Upper lobe of left lung (tissue), 6 donors: Measurements from ENCODE around the gene HPSE2. TPM values are rescaled to one million over a fixed set of nuclear protein-coding genes. Genes with fewer than 3 reads are reported as not detected.

Experiments
- ATAC-seq, 2 donors: fragments of 200-7000 bp; cut with Tn5 transposase; one replicate each; pipeline ENCODE4 v1.9.1; 2022; ENCODE audit warnings: mild to moderate bottlenecking in 2 of 2, moderate library complexity in 2 of 2; ENCODE audit not compliant: low FRiP score in 2 of 2
- DNase-seq, 2 donors: peaks; one replicate each; pipeline ENCODE4 v3.0.0-alpha.2; 2019 to 2020
- H3K27ac ChIP-seq, 4 donors: fragments of 200-600 bp; sonication (generic); one replicate each; pipeline ENCODE4 v1.5.1; 2016 to 2019
- H3K27me3 ChIP-seq, 4 donors: fragments of 200-600 bp; sonication (generic); one replicate each; pipeline ENCODE4 v1.5.1; 2017 to 2019
- H3K36me3 ChIP-seq, 4 donors: fragments of 200-600 bp; sonication (generic); one replicate each; pipeline ENCODE4 v1.5.1; 2016 to 2019
- H3K4me1 ChIP-seq, 4 donors: fragments of 200-600 bp; sonication (generic); one replicate each; pipeline ENCODE4 v1.5.1; 2018 to 2019
- H3K4me3 ChIP-seq, 4 donors: fragments of 200-600 bp; sonication (generic); one replicate each; pipeline ENCODE4 v1.5.1; 2017 to 2019; ENCODE audit warnings: mild to moderate bottlenecking in 2 of 4, moderate library complexity in 1 of 4
- H3K9me3 ChIP-seq, 4 donors: fragments of 200-600 bp; sonication (generic); one replicate each; pipeline ENCODE4 v1.5.1; 2018 to 2019
- CTCF ChIP-seq, 6 experiments: fragments of 450-650 bp in 4 of 6; fragments of 200-600 bp in 2 of 6; sonication (generic) in 2 of 6; IDR thresholded peaks; one replicate each; pipeline ENCODE4 v1.5.1; 2016 to 2019; ENCODE audit warnings: antibody characterized with exemption in 6 of 6
- EP300 ChIP-seq, 4 donors: sonication (generic); formaldehyde crosslinking; IDR thresholded peaks; one replicate each; pipeline ENCODE4 v1.5.1; 2017; ENCODE audit warnings: antibody characterized with exemption in 4 of 4, control low read depth in 2 of 4
- POLR2A ChIP-seq, 4 donors: fragments of 450-650 bp; IDR thresholded peaks; one replicate each; pipeline ENCODE4 v1.5.1; 2016 to 2017; ENCODE audit warnings: antibody characterized with exemption in 4 of 4, mild to moderate bottlenecking in 2 of 4
- POLR2AphosphoS5 ChIP-seq, 2 donors: sonication (generic); formaldehyde crosslinking; IDR thresholded peaks; one replicate each; pipeline ENCODE4 v1.5.1; 2017; ENCODE audit warnings: antibody characterized with exemption in 2 of 2
- WGBS, 2 donors: methylation state at CpG; one replicate each; pipeline ENCODE4 v1.1.5; 2017 to 2018; 5-methylcytosine and 5-hydroxymethylcytosine counted together
- total RNA-seq, 6 donors: library from RNA; depleted of rRNA in 4 of 6; stranded (reverse); fragments of >200 nt in 4 of 6; gene quantifications; one replicate each; pipeline versions ENCODE4 v1.1.0 to v1.2.1, GENCODE V29; 2016 to 2021
- donor health status: DM: no; HTN: no; CAD: no; lungs with moderate emphysema.
- donor health status: DM: no; HTN: yes; CAD: no; lungs with severe emphysema.

The HPSE2 gene
- 1 to 10 TPM in 1 of 6 donors, under 1 TPM in 4, not detected in 1; 0.15 to 1.1 (median 0.91) TPM for total RNA-seq

GRCh38 chr10:99235658-99236626 is at the start of gene HPSE2:
HPSE2 (minus strand) TSS chr10:99235852.
- Histone ChIP-seq H3K4me1 (peaks cover 23 to 43% (median 29%) of the 10 kb centered on the region in 4 donors), H3K4me3 (peak within 1 kb of the TSS in 3 of 4 donors; percentile 34 to 48 (median 48)), H3K27ac (no peak within 1 kb of the TSS), H3K9me3 (no peaks in the 10 kb centered on the region), H3K27me3 (peaks cover 0 to 48% (median 26%) of the 10 kb centered on the region in 4 donors), H3K36me3 (no peaks in the 10 kb centered on the region)
- DNase-seq, result peak in 1 of 2 donors; percentile 36
- TF ChIP-seq POLR2A (IDR thresholded peaks at IDR 0.05) (no peak), CTCF (IDR thresholded peaks at IDR 0.05) (no peak), EP300 (IDR thresholded peaks at IDR 0.05) (no peak), POLR2AphosphoS5 (IDR thresholded peaks at IDR 0.05) (no peak)
- WGBS, 2 donors, result 4 to 12% methylated on average over 35 to 43 of the region's 43 CpGs
- ATAC-seq, result no peak

- no peak for ATAC-seq
- H3K36me3 ChIP-seq, result no peaks in the 10 kb centered on the region
- TF ChIP-seq CTCF (IDR thresholded peaks at IDR 0.05) (no peak), POLR2AphosphoS5 (IDR thresholded peaks at IDR 0.05) (no peak), POLR2A (IDR thresholded peaks at IDR 0.05) (no peak), EP300 (IDR thresholded peaks at IDR 0.05) (no peak)
- no peaks in the 10 kb centered on the region for H3K27me3 ChIP-seq
- no peak overlapping the region for H3K27ac ChIP-seq
- H3K4me3 ChIP-seq, result no peak overlapping the region
- no peak for DNase-seq
- H3K9me3 ChIP-seq, result peaks cover 3 to 10% (median 6%) of the 10 kb centered on the region in 4 donors
- 43 to 45% methylated on average over 2 of the region's 2 CpGs for WGBS, 2 donors
- no peaks in the 10 kb centered on the region for H3K4me1 ChIP-seq
These were observed 44.8 kb upstream of the HPSE2 start for GRCh38 chr10:99280472-99280871.

- no peaks in the 10 kb centered on the region for H3K36me3 ChIP-seq
- no peak overlapping the region for H3K4me3 ChIP-seq
- DNase-seq (no peak), ATAC-seq (no peak)
- H3K27ac ChIP-seq, result no peak overlapping the region
- no peaks in the 10 kb centered on the region for H3K4me1 ChIP-seq
- H3K27me3 ChIP-seq, result no peaks in the 10 kb centered on the region
- peaks cover 3 to 10% (median 6%) of the 10 kb centered on the region in 4 donors for H3K9me3 ChIP-seq
- TF ChIP-seq POLR2AphosphoS5 (IDR thresholded peaks at IDR 0.05) (no peak), POLR2A (IDR thresholded peaks at IDR 0.05) (no peak), EP300 (IDR thresholded peaks at IDR 0.05) (no peak), CTCF (IDR thresholded peaks at IDR 0.05) (no peak)
- WGBS, 2 donors, result 35% methylated on average over 1 of the region's 1 CpG
These were observed 44.0 kb upstream of the HPSE2 start for GRCh38 chr10:99279626-99280111.

- TF ChIP-seq POLR2A (IDR thresholded peaks at IDR 0.05) (no peak), POLR2AphosphoS5 (IDR thresholded peaks at IDR 0.05) (no peak), CTCF (IDR thresholded peaks at IDR 0.05) (no peak), EP300 (IDR thresholded peaks at IDR 0.05) (no peak)
- Histone ChIP-seq H3K36me3 (no peaks in the 10 kb centered on the region), H3K4me1 (no peaks in the 10 kb centered on the region), H3K4me3 (no peak overlapping the region), H3K9me3 (no peaks in the 10 kb centered on the region), H3K27me3 (no peaks in the 10 kb centered on the region), H3K27ac (no peak overlapping the region)
- DNase-seq, result no peak
- no peak for ATAC-seq
- WGBS, 2 donors, result 21 to 30% methylated on average over 6 of the region's 6 CpGs
These were observed 41.3 kb upstream of the HPSE2 start for GRCh38 chr10:99276848-99277486.
